Measurements from ENCODE around the gene DHRS12. TPM values are rescaled to one million over a fixed set of nuclear protein-coding genes. Genes with fewer than 3 reads are reported as not detected.

Gene DHRS12
- total RNA-seq (2021) = 6.9 and 11.9 TPM in 2 replicates
- Bru-seq, nascent RNA = percentile 38 among the genes with signal in this experiment
- BruChase-seq, experiment 1, labeled RNA remaining after a 2-hour chase = percentile 46 among the genes with signal in this experiment
- BruChase-seq, experiment 2, labeled RNA remaining after a 6-hour chase = percentile 61 among the genes with signal in this experiment
- long read RNA-seq, transcript DHRS12-203 (10 exons, 1,162 nt) = major isoform, 11 of 28 reads
- long read RNA-seq, partial matches to known transcripts = 3 of 28 reads
- long read RNA-seq, other reads (novel, unspliced or antisense) = 11 of 28 reads

GRCh38 chr13:51803422-51804294 is at the start of gene DHRS12:
Gene DHRS12, minus strand, starts transcription at chr13:51804163. Its CDS starts 4,504 bp downstream, at chr13:51799659.
- intact Hi-C loops (cut with micrococcal nuclease; ENCODE audit: unreplicated experiment) = loop anchor here (1.0 to 5.0 kb wide), 4 partner anchors 324 to 676 kb away; partner anchors contain the start of genes INTS6, NEK5 and VPS36
- Histone ChIP-seq H3K9me3 (ENCODE audit: insufficient read depth, low read depth) (no peaks in the 10 kb centered on the region), H2AFZ (peak within 1 kb of the TSS; percentile 89), H3K4me1 (replicated peaks; ENCODE audit: insufficient read depth) (peaks cover 26% of the 10 kb centered on the region), H3K4me2 (peak within 1 kb of the TSS; percentile 99), H3K36me3 (ENCODE audit: low read depth) (no peaks in the 10 kb centered on the region), H3K27ac (peak within 1 kb of the TSS; percentile 54), H4K20me1 (ENCODE audit: insufficient read depth) (no peaks in the 10 kb centered on the region), H3K9me2 (ENCODE audit: insufficient read depth) (no peaks in the 10 kb centered on the region), H3K27me3 (ENCODE audit: insufficient read depth, low read depth) (no peaks in the 10 kb centered on the region), H3K4me3 (peak within 1 kb of the TSS; percentile 69), H3F3A (ENCODE audit: insufficient read depth, low read depth) (peaks cover 37% of the 10 kb centered on the region; the same call in 1 of the 2 replicates), H3K79me2 (ENCODE audit: low read depth) (no peaks in the 10 kb centered on the region)
- ChIA-PET CTCF (no interaction called here), POLR2A (ENCODE audit: unreplicated experiment) (interaction anchor here (0.6 kb wide), 1 partner anchor 77 kb away, joined by 3 read pairs; no protein-coding TSS in a partner anchor)
- no peak for TF ChIP-seq EZH2 (IDR thresholded peaks at IDR 0.05; ENCODE audit: low read depth)
- TF ChIP-seq CTCF (conservative IDR thresholded peaks at IDR 0.05) = no peak
- peak; percentile 60 to 83 for DNase-seq
- TSS peak; percentile 71 for BruUV-seq (replicated peaks)

DNA sequence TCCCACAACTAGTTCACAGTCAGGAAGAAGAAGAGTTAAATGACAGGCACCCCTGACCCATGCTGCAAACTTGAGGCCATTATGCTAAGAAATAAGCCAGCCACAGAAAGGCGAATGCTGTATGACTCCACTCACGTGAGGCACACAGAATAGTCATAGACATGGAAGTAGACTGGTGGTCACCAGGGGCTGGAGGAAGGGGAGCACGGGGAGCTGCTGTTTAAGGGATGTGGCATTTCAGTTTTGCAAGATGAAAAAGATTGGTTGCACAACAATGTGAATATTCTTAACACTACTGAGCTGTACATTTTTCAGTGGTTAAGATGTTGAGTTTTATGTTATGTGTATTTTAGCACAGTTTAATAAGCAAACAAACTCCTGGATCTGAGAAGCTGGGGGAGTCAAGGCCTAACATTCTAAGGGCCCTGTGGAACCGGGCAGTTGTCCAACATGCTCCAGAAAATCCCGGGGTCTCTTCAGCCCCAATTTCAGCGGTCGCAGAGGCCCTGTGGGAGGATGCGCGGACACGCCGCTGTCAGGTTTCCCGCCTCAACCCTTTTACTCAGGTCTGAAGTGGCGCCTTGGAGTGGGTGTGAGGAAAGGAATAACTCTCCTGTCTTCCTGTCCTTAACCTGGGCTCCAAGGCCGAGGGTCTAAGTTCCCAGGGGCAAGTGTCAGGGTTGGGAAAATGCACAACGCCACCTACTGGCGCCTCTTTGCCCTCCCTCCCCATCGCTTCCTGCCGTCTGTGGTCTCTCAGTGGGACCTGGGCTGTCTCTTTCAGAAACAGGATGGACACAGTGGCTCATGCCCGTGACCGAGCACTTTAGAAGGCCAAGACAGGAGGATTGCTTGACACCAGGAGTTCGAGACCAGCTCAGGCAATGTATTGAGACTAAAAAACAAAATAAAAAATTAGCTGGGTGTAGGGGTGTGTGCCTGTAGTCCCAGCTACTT is 45.5 kb upstream of the DHRS12 start:
- Histone ChIP-seq H4K20me1 (ENCODE audit: insufficient read depth) (no peaks in the 10 kb centered on the region), H3K4me3 (no peak overlapping the region), H3F3A (ENCODE audit: insufficient read depth, low read depth) (no peaks in the 10 kb centered on the region), H2AFZ (no peak overlapping the region), H3K27me3 (ENCODE audit: insufficient read depth, low read depth) (0 out of 2 replicates have a peak, but pooled peaks cover 5% of the 10 kb centered on the region), H3K4me1 (replicated peaks; ENCODE audit: insufficient read depth) (no peaks in the 10 kb centered on the region), H3K4me2 (no peak overlapping the region), H3K9me3 (ENCODE audit: insufficient read depth, low read depth) (no peaks in the 10 kb centered on the region), H3K9me2 (ENCODE audit: insufficient read depth) (no peaks in the 10 kb centered on the region), H3K27ac (no peak overlapping the region), H3K36me3 (ENCODE audit: low read depth) (no peaks in the 10 kb centered on the region), H3K79me2 (ENCODE audit: low read depth) (no peaks in the 10 kb centered on the region)
- intact Hi-C loops (cut with micrococcal nuclease; ENCODE audit: unreplicated experiment) = no loop called here
- ChIA-PET CTCF (no interaction called here), POLR2A (ENCODE audit: unreplicated experiment) (no interaction called here)
- BruUV-seq (replicated peaks) = no TSS peak
- TF ChIP-seq EZH2 (IDR thresholded peaks at IDR 0.05; ENCODE audit: low read depth) (no peak), CTCF (conservative IDR thresholded peaks at IDR 0.05) (peak; percentile 52; the same call in 1 of the 2 replicates)
- peak in 1 of 2 experiments; percentile 7 for DNase-seq

- H3K36me3 ChIP-seq (ENCODE audit: low read depth) = no peaks in the 10 kb centered on the region
- H4K20me1 ChIP-seq (ENCODE audit: insufficient read depth) = no peaks in the 10 kb centered on the region
- H2AFZ ChIP-seq = no peak overlapping the region
- no peak for DNase-seq
- H3K79me2 ChIP-seq (ENCODE audit: low read depth) = no peaks in the 10 kb centered on the region
- no peak overlapping the region for H3K4me3 ChIP-seq
- H3K9me2 ChIP-seq (ENCODE audit: insufficient read depth) = no peaks in the 10 kb centered on the region
- CTCF ChIA-PET = no interaction called here
- no peaks in the 10 kb centered on the region for H3K4me1 ChIP-seq (replicated peaks; ENCODE audit: insufficient read depth)
- intact Hi-C loops (cut with micrococcal nuclease; ENCODE audit: unreplicated experiment) = no loop called here
- POLR2A ChIA-PET (ENCODE audit: unreplicated experiment) = no interaction called here
- no peak for TF ChIP-seq CTCF (conservative IDR thresholded peaks at IDR 0.05)
- no peak for TF ChIP-seq EZH2 (IDR thresholded peaks at IDR 0.05; ENCODE audit: low read depth)
- H3K4me2 ChIP-seq = no peak overlapping the region
- no peaks in the 10 kb centered on the region for H3K9me3 ChIP-seq (ENCODE audit: insufficient read depth, low read depth)
- peaks cover 6% of the 10 kb centered on the region; the same call in 1 of the 2 replicates for H3K27me3 ChIP-seq (ENCODE audit: insufficient read depth, low read depth)
- BruUV-seq (replicated peaks) = no TSS peak
- no peaks in the 10 kb centered on the region for H3F3A ChIP-seq (ENCODE audit: insufficient read depth, low read depth)
- H3K27ac ChIP-seq = no peak overlapping the region
Observed at GRCh38 chr13:51848674-51849073, 44.7 kb upstream of the DHRS12 start.

All from PC-9 (cell line).